ENCODE measurements around the gene LRRTM4.

Gene LRRTM4

GRCh38 chr2:77487074-77487803 is 34.9 kb downstream of the LRRTM4 start:
- Histone ChIP-seq H3K9ac (ENCODE audit: low read length) (no peak overlapping the region), H4K20me1 (ENCODE audit: insufficient read depth, low read length) (no peaks in the 10 kb centered on the region), H2AFZ (ENCODE audit: low read length) (no peak overlapping the region), H3K9me3 (ENCODE audit: low read length) (no peaks in the 10 kb centered on the region), H3K27ac (ENCODE audit: low read depth, low read length, poor library complexity, severe bottlenecking) (no peak overlapping the region), H3K36me3 (ENCODE audit: insufficient read depth, low read length) (no peaks in the 10 kb centered on the region), H3K27me3 (ENCODE audit: insufficient read depth, low read length) (no peaks in the 10 kb centered on the region), H3K4me2 (ENCODE audit: low read length) (no peak overlapping the region), H3F3A (ENCODE audit: insufficient read depth, low read length) (no peaks in the 10 kb centered on the region), H3K9me2 (ENCODE audit: low read depth, low read length) (no peaks in the 10 kb centered on the region), H3K79me2 (ENCODE audit: insufficient read depth, low read length) (no peaks in the 10 kb centered on the region), H3K4me1 (ENCODE audit: insufficient read depth, low read length, severe bottlenecking) (no peaks in the 10 kb centered on the region), H3K4me3 (ENCODE audit: low read depth, low read length, poor library complexity, severe bottlenecking) (no peak overlapping the region)
- no peak for TF ChIP-seq CTCF (IDR thresholded peaks at IDR 0.05; ENCODE audit: low read length)

- no peak overlapping the region for H3K9ac ChIP-seq (ENCODE audit: low read length)
- no peaks in the 10 kb centered on the region for H3K9me3 ChIP-seq (ENCODE audit: low read length)
- no peaks in the 10 kb centered on the region for H3K4me1 ChIP-seq (ENCODE audit: insufficient read depth, low read length, severe bottlenecking)
- H3K9me2 ChIP-seq (ENCODE audit: low read depth, low read length): no peaks in the 10 kb centered on the region
- no peak overlapping the region for H3K4me3 ChIP-seq (ENCODE audit: low read depth, low read length, poor library complexity, severe bottlenecking)
- H4K20me1 ChIP-seq (ENCODE audit: insufficient read depth, low read length): no peaks in the 10 kb centered on the region
- H3K4me2 ChIP-seq (ENCODE audit: low read length): no peak overlapping the region
- no peaks in the 10 kb centered on the region for H3K36me3 ChIP-seq (ENCODE audit: insufficient read depth, low read length)
- H3K79me2 ChIP-seq (ENCODE audit: insufficient read depth, low read length): no peaks in the 10 kb centered on the region
- no peaks in the 10 kb centered on the region for H3F3A ChIP-seq (ENCODE audit: insufficient read depth, low read length)
- TF ChIP-seq EZH2 (IDR thresholded peaks at IDR 0.05; ENCODE audit: borderline replicate concordance, low read length): no peak
- no peak for TF ChIP-seq CTCF (IDR thresholded peaks at IDR 0.05; ENCODE audit: low read length)
- no peak overlapping the region for H3K27ac ChIP-seq (ENCODE audit: low read depth, low read length, poor library complexity, severe bottlenecking)
- no peak overlapping the region for H2AFZ ChIP-seq (ENCODE audit: low read length)
- H3K27me3 ChIP-seq (ENCODE audit: insufficient read depth, low read length): no peaks in the 10 kb centered on the region
Observed at GRCh38 chr2:77484026-77484425, 38.1 kb downstream of the LRRTM4 start.

- no peaks in the 10 kb centered on the region for H3F3A ChIP-seq (ENCODE audit: insufficient read depth, low read length)
- no peak overlapping the region for H3K4me2 ChIP-seq (ENCODE audit: low read length)
- no peak overlapping the region for H3K9ac ChIP-seq (ENCODE audit: low read length)
- no peaks in the 10 kb centered on the region for H4K20me1 ChIP-seq (ENCODE audit: insufficient read depth, low read length)
- no peaks in the 10 kb centered on the region for H3K79me2 ChIP-seq (ENCODE audit: insufficient read depth, low read length)
- H3K27me3 ChIP-seq (ENCODE audit: insufficient read depth, low read length): no peaks in the 10 kb centered on the region
- H3K4me1 ChIP-seq (ENCODE audit: insufficient read depth, low read length, severe bottlenecking): no peaks in the 10 kb centered on the region
- no peaks in the 10 kb centered on the region for H3K9me2 ChIP-seq (ENCODE audit: low read depth, low read length)
- TF ChIP-seq EZH2 (IDR thresholded peaks at IDR 0.05; ENCODE audit: borderline replicate concordance, low read length) (no peak), CTCF (IDR thresholded peaks at IDR 0.05; ENCODE audit: low read length) (no peak)
- H2AFZ ChIP-seq (ENCODE audit: low read length): no peak overlapping the region
- no peak overlapping the region for H3K4me3 ChIP-seq (ENCODE audit: low read depth, low read length, poor library complexity, severe bottlenecking)
- H3K9me3 ChIP-seq (ENCODE audit: low read length): no peaks in the 10 kb centered on the region
- no peak overlapping the region for H3K27ac ChIP-seq (ENCODE audit: low read depth, low read length, poor library complexity, severe bottlenecking)
- H3K36me3 ChIP-seq (ENCODE audit: insufficient read depth, low read length): no peaks in the 10 kb centered on the region
Observed at GRCh38 chr2:77479895-77480294, 42.3 kb downstream of the LRRTM4 start.

Measured in OCI-LY1 (cell line).